SK-N-SH treated with all-trans-retinoic acid at 6 μM for 48 hours (cell line): ENCODE data around the gene IL4R.

Experiments
- ARNTL ChIP-seq: fragments of 450-650 bp; formaldehyde crosslinking; IDR thresholded peaks from 2 replicates; pipeline ENCODE4 v1.5.0; 2020; ENCODE audit warnings: low read depth, mild to moderate bottlenecking, moderate library complexity, borderline replicate concordance
- BACH2 ChIP-seq: fragments of 250-450 bp; sonication (Bioruptor Pico); IDR thresholded peaks from 2 replicates; pipeline ENCODE4 v1.9.0; 2021; ENCODE audit warnings: mild to moderate bottlenecking, borderline replicate concordance
- GLIS3 ChIP-seq: fragments of 250-450 bp; sonication (Bioruptor Pico); IDR thresholded peaks from 2 replicates; pipeline ENCODE4 v1.5.0; 2020; ENCODE audit warnings: mild to moderate bottlenecking, moderate library complexity
- TF ChIP-seq, protein P1 (sequence below): fragments of 250-450 bp; sonication (Bioruptor Pico); IDR thresholded peaks from 2 replicates; pipeline ENCODE4 v1.8.0; 2020; ENCODE audit warnings: mild to moderate bottlenecking, moderate library complexity, borderline replicate concordance
- TF ChIP-seq, protein P2 (sequence below): fragments of 250-450 bp; sonication (Bioruptor Pico); IDR thresholded peaks from 2 replicates; pipeline ENCODE4 v1.8.0; 2021; ENCODE audit warnings: low read depth, mild to moderate bottlenecking, moderate library complexity, borderline replicate concordance

DNA sequence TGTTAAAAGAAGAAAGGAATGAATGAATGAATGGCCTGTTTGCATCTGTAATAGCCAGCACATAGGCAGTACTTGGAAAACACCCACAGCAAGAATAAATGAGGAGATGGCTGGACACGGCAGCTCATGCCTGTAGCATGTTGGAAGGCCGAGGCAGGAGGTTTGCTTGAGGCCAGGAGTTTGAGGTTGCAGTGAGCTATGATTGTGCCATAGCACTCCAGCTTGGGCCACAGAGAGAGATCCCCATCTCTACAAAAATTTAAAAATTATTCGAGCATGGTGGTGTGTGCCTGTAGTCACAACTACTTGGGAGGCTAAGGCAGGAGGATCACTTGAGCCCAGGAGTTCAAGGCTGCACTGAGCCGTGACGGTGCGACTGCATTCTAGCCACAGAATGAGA, 12.5 kb downstream of the IL4R start:
- TF ChIP-seq, protein P1, sequence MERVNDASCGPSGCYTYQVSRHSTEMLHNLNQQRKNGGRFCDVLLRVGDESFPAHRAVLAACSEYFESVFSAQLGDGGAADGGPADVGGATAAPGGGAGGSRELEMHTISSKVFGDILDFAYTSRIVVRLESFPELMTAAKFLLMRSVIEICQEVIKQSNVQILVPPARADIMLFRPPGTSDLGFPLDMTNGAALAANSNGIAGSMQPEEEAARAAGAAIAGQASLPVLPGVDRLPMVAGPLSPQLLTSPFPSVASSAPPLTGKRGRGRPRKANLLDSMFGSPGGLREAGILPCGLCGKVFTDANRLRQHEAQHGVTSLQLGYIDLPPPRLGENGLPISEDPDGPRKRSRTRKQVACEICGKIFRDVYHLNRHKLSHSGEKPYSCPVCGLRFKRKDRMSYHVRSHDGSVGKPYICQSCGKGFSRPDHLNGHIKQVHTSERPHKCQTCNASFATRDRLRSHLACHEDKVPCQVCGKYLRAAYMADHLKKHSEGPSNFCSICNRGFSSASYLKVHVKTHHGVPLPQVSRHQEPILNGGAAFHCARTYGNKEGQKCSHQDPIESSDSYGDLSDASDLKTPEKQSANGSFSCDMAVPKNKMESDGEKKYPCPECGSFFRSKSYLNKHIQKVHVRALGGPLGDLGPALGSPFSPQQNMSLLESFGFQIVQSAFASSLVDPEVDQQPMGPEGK (CRISPR knock-in tag), result no peak
- TF ChIP-seq GLIS3 (no peak), BACH2 (CRISPR knock-in tag) (no peak), ARNTL (no peak)
- TF ChIP-seq, protein P2, sequence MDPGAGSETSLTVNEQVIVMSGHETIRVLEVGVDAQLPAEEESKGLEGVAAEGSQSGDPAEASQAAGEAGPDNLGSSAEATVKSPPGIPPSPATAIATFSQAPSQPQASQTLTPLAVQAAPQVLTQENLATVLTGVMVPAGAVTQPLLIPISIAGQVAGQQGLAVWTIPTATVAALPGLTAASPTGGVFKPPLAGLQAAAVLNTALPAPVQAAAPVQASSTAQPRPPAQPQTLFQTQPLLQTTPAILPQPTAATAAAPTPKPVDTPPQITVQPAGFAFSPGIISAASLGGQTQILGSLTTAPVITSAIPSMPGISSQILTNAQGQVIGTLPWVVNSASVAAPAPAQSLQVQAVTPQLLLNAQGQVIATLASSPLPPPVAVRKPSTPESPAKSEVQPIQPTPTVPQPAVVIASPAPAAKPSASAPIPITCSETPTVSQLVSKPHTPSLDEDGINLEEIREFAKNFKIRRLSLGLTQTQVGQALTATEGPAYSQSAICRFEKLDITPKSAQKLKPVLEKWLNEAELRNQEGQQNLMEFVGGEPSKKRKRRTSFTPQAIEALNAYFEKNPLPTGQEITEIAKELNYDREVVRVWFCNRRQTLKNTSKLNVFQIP, result no peak
